ENCODE data around the gene BTBD9. TPM values are rescaled to one million over a fixed set of nuclear protein-coding genes. Genes with fewer than 3 reads are reported as not detected.

The BTBD9 gene
- total RNA-seq, 1 donor = 21.4 TPM

GRCh38 chr6:38673397-38674165, 33.9 kb upstream of the BTBD9 start:
- H3K4me3 ChIP-seq (ENCODE audit: low read depth, low read length) = no peak overlapping the region
- no peak for TF ChIP-seq CTCF (IDR thresholded peaks at IDR 0.05; ENCODE audit: insufficient read depth, low read length)
- no peak for DNase-seq (ENCODE audit: low read depth)

- TF ChIP-seq CTCF (IDR thresholded peaks at IDR 0.05; ENCODE audit: insufficient read depth, low read length) = peak; percentile 88
- peak; percentile 80 for DNase-seq (ENCODE audit: low read depth)
- no peak overlapping the region for H3K4me3 ChIP-seq (ENCODE audit: low read depth, low read length)
Measured at GRCh38 chr6:38671885-38672467, 32.2 kb upstream of the BTBD9 start.

GRCh38 chr6:38658418-38659167, 18.9 kb upstream of the BTBD9 start:
- no peak overlapping the region for H3K4me3 ChIP-seq (ENCODE audit: low read depth, low read length)
- no peak for DNase-seq (ENCODE audit: low read depth)
- TF ChIP-seq CTCF (IDR thresholded peaks at IDR 0.05; ENCODE audit: insufficient read depth, low read length) = no peak

GRCh38 chr6:38656896-38657295, 17.2 kb upstream of the BTBD9 start:
- TF ChIP-seq CTCF (IDR thresholded peaks at IDR 0.05; ENCODE audit: insufficient read depth, low read length) = no peak
- H3K4me3 ChIP-seq (ENCODE audit: low read depth, low read length) = no peak overlapping the region
- DNase-seq (ENCODE audit: low read depth) = no peak

- H3K4me3 ChIP-seq (ENCODE audit: low read depth, low read length) = no peak overlapping the region
- DNase-seq (ENCODE audit: low read depth) = no peak
- no peak for TF ChIP-seq CTCF (IDR thresholded peaks at IDR 0.05; ENCODE audit: insufficient read depth, low read length)
Measured at GRCh38 chr6:38654263-38654662, 14.5 kb upstream of the BTBD9 start.

GRCh38 chr6:38651121-38651784, 11.5 kb upstream of the BTBD9 start:
- H3K4me3 ChIP-seq (ENCODE audit: low read depth, low read length) = no peak overlapping the region
- no peak for TF ChIP-seq CTCF (IDR thresholded peaks at IDR 0.05; ENCODE audit: insufficient read depth, low read length)
- no peak for DNase-seq (ENCODE audit: low read depth)
